Coronary artery (tissue), 2 donors: ENCODE data around the gene GAMT.
A peak's percentile ranks its signal among the peaks of the same experiment; 100 is the strongest.

ENCODE experiments used
- DNase-seq: peaks from one replicate; pipeline ENCODE4 v3.0.0-alpha.2; 2017; ENCODE audit warnings: low spot score
- H3K27ac ChIP-seq, 2 donors: fragments of 200-600 bp; sonication (generic); one replicate each; pipeline ENCODE4 v1.5.1; 2016 to 2019
- H3K4me3 ChIP-seq: fragments of 200-600 bp; sonication (generic); 2 replicates; pipeline ENCODE4 v1.5.1; 2016; ENCODE audit warnings: mild to moderate bottlenecking, moderate library complexity
- CTCF ChIP-seq: fragments of 200-600 bp; sonication (generic); IDR thresholded peaks from one replicate; pipeline ENCODE4 v1.5.1; 2019; ENCODE audit warnings: antibody characterized with exemption

The GAMT gene

GRCh38 chr19:1354970-1355567 is 46.3 kb downstream of the GAMT start:
- peak overlapping the region; percentile 93 for H3K4me3 ChIP-seq
- TF ChIP-seq CTCF = no peak
- peak overlapping the region; percentile 79 to 96 for H3K27ac ChIP-seq
- DNase-seq = no peak

- no peak overlapping the region for H3K27ac ChIP-seq
- DNase-seq = no peak
- H3K4me3 ChIP-seq = no peak overlapping the region
- TF ChIP-seq CTCF = no peak
These were observed 48.2 kb downstream of the GAMT start for GRCh38 chr19:1353144-1353543.

DNA sequence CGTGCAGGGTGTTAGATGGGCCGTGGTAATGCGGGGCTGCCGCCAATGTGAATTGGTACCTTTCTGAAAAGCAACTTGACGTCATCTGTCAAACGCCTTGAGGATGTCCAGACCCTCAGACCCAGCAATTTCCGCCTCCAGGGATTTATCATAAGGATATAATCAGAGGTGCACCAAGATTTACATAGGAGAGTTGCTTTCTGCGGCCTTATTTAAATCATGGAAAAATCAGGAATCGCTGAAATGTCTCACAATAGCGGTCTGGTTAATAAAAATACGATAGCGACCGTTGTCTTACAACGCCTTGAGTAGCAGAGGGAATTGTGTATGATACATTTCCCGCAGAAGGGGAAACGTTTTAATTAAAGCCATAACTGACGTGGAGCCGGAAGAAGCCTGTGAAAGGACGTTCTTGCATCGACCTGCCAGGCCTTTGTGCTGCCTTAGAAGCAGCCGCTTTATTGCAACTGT is 49.9 kb downstream of the GAMT start:
- H3K4me3 ChIP-seq = no peak overlapping the region
- TF ChIP-seq CTCF = no peak
- no peak for DNase-seq
- H3K27ac ChIP-seq = no peak overlapping the region

GRCh38 chr19:1350867-1351266 is 50.5 kb downstream of the GAMT start:
- no peak for TF ChIP-seq CTCF
- H3K4me3 ChIP-seq = no peak overlapping the region
- DNase-seq = no peak
- no peak overlapping the region for H3K27ac ChIP-seq

DNA sequence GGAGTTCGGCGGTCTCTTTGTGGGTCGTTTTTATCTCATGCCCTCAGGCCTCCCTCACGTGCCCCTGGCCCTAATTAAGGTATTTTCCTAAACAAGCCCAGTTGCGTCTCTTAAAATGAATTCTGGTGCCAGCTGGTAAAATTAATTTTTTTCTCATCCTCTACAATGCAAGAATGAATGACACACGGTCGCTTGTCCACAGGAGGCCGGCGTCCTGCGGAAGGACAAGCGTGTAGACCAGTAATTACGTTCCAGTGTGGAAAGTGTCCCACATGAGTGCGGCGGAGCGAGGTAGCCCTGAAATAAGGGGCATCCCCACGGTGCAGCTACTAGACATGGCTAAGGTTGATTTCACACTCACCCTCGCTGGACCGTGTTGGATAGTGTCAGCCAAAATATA is 52.1 kb downstream of the GAMT start:
- TF ChIP-seq CTCF = no peak
- no peak for DNase-seq
- Histone ChIP-seq H3K27ac (no peak overlapping the region), H3K4me3 (no peak overlapping the region)
